Mammary epithelial cell (primary cell): ENCODE results near the gene RANBP1.

Experiments
- CTCF ChIP-seq, 2 donors: IDR thresholded peaks in 1 of 2; conservative IDR thresholded peaks in 1 of 2; 2 replicates each; pipeline ENCODE4 v1.5.1; 2011 to 2012; ENCODE audit warnings: inconsistent platforms in 2 of 2, low read length in 2 of 2, mild to moderate bottlenecking in 2 of 2, control low read depth in 1 of 2, low read depth in 1 of 2; ENCODE audit not compliant: insufficient read depth in 1 of 2; ENCODE audit errors: extremely low read depth in 1 of 2
- EZH2 ChIP-seq: IDR thresholded peaks from 2 replicates; pipeline ENCODE4 v1.6.1; 2012; ENCODE audit warnings: low read length, inconsistent platforms, borderline replicate concordance

DNA sequence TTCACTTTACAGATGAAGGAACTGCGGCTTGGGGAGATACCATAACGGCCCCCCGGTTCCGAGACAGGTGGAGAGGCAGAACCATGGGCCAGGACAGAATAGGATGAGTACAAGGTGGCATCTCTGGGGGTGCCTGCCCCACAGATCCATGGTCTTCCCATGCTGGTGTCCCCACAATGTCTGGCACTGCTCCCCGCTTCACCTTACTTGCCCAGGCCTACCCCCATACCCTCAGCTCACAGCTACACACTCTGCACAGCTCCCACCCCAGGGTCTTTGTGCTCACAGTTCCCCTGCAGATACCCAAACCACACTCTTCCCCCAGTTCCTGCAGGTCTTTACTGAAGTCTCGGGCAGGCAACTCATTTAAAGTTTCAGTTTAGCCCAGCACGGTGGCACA, 47.3 kb upstream of the RANBP1 start:
- no peak for TF ChIP-seq CTCF (conservative IDR thresholded peaks at IDR 0.05 in 1 of 2, IDR thresholded peaks at IDR 0.05 in 1 of 2; ENCODE audit: extremely low read depth in 1 of 2, insufficient read depth in 1 of 2, low read depth in 1 of 2, low read length in 2 of 2)
- TF ChIP-seq EZH2: no peak
